DMS153 (cell line): ENCODE measurements around the gene LAMA1.

ENCODE experiments used
- DNase-seq: peaks from one replicate; lab custom pipeline; 2025; lab: John Stamatoyannopoulos, UW

Gene LAMA1

DNA sequence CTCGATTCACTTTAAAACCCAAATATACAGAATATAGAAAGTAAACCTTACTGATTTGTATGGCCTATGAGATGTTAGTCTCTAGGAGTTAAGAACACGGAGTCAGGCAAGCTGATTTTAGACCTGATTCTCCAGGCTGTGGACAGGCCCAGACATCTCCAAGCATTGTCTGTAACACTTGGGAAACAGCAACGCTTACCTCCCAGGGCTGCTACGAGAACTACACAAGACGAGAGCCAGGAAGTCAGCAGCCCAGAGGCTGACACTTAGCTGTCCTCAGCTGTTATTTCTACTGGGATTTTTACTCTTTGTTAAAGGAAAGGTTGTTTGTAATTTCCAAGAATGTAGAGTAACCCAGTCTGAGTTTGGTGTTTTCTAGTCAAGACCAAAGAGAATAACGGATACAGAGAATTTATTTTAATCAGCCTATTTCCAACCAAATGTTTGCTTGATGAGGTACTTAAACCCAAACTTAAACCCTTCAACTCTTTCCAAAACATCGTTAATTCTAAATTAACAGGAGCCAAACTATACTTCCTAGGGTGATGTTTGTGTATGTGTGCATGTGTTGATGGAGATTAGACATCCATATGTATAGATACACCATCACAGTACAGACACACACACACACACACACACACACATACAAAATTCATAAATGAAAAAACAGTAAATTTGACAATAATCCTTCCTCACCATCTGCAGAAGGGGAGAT lies 123.4 kb downstream of the LAMA1 start:
- DNase-seq = no peak

DNA sequence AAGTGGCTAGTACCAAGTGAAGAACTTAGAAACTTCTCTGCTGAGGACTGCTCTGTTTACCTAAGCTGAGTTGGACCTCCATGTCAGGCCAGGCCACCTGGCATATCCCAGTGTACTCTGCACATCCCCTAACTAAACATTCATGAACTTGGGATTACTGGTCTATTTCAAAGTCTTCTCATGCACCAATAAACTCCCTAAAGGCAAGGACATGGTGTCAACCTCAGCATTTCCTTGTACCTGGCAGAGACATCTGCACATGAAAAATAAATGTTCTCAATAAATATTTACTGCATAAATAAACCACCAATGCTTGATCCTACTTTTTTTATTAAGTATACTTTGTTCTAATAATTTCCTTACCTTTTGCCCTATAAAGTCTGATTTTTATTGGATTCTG lies 124.8 kb downstream of the LAMA1 start:
- no peak for DNase-seq

DNA sequence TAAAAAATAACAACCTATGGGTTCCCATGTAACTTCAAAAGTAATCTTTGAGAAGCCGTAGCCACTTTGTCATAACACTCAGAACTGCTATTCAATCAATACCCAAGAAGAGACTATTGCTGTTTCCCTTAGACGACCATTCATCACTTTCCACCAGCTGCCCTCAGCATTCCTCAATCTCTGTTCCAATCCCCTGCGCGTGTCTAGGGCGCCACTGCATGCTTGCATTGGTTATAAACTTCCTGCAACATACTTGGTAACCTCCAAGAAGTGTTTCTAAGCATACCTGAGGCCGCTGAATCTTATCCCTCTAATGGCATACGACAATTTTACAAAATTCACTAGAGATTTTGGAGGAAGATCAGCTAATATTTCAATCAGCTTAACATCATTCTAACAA lies 134.2 kb downstream of the LAMA1 start:
- DNase-seq = no peak

DNA sequence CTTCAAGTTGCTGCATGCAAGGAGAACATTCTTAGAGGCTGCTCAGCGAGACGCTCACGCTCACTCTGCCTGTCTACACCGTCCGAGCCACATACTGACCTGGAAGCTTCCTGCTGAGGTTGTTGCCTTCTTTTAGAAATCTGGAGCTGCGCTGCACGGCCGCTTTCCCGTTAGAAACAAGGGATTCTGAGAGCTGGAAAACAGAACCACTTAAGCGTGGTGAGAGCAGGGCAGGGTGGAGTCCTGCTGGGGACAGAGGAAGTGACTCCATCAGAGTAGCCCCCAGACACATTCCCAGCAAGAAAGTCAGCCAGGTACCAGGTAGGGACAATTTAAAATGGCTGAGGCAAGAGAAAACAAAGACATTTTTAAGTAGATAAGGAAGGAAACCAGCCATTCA lies 135.2 kb downstream of the LAMA1 start:
- DNase-seq = no peak

DNA sequence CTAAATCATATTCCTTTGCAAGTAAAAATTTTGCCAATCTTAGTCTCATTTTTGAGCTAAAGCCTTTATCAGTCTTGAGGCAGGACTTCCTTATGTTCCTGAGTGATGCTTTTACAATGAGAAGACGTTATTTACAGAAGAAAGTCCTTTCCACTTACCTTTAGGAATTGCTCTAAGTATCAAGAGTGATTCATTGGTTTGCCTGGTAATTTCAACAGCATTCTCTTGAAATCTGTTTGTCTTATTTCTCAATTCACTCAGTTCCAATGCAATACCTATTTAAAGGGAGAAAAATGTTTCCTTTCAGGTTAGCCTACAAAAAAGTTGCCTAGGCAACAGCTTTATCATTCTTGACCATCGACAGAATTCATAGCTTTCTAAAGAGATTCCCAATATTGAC lies 137.2 kb downstream of the LAMA1 start:
- DNase-seq = no peak

DNA sequence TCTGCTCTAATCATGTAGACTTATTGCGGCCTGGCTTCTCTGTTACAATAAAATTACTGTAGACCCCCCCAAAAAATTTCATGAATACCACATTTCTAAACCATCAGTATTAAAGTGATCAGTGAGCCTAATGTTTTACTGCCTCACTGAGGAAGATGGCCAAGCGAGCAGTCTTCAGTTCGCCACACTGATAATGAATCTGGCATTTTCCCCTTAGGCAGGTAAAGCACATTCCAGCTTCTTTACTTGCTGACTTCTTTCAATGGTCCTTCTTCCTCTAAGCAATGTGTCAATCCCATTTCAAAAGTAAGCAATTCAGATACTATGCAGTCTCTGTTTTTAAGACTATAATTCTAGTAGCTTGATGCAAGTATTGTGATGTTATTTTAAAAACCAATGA lies 137.6 kb downstream of the LAMA1 start:
- no peak for DNase-seq

DNA sequence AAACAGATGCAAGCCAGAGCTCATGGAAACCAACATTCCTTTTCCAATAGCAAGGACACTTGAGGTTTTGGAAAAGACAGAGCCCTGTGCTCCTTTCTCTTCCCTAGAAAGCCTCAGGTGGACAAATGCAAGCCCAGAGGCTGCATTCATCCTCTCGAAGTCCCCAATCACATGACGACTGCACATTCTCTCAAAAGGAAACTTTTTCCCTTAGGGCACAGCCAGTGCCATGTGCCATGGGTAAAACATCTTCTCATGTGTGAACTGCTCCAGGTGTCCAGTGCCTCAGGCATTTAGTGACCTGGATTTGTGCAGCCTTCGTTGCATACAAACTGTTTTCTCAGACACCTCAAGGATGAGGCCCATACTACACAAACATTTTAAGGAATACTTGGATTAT lies 140.7 kb downstream of the LAMA1 start:
- DNase-seq = no peak

DNA sequence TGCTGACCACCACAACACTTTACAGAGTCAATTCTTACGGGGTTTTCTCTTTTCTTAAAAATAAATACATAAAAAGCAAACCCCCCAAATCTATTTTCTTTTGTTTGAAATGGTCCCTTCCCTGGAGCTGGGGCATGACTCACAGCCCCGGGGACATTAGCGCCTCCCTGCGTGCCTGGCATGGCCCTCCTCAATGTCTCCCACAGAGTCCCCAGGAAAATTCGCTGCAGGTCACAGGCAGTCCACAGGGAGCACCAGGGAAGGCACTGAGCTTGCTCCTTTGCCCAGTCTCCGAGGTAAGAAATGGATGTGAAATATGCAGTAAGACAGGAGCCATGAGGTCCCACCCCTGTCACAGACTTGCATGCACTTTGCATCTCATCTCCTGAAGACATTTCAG lies 142.5 kb downstream of the LAMA1 start:
- DNase-seq = no peak

DNA sequence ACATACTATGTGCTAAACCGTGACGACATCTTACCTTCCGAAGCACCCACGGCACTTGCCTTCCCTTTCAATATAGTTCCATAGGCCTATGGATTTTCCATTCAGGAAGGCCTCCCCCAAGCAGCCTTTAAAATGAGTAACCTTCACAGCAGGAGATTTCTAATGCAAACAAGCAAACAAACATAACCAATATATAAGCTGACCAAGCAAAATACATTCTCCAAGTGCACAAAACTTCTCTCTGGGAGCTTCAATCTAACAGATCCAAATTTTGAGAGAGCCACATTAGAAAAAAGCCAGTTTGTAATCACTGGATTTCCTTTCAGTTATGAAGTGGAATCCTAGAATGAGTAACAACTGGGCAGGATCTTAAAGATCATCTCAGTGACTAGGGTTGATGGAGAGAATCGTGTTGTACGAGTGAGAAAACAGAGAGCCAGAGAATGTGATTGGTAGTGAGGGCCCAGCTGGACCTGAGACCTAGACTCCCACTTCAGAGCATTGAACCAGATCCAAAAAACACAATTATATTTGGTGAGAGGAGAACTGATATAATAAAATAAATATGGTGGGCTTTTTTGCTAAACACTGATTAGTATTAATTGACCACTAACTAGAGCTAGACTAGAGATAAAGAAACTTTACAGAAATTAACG lies 145.6 kb downstream of the LAMA1 start:
- no peak for DNase-seq

DNA sequence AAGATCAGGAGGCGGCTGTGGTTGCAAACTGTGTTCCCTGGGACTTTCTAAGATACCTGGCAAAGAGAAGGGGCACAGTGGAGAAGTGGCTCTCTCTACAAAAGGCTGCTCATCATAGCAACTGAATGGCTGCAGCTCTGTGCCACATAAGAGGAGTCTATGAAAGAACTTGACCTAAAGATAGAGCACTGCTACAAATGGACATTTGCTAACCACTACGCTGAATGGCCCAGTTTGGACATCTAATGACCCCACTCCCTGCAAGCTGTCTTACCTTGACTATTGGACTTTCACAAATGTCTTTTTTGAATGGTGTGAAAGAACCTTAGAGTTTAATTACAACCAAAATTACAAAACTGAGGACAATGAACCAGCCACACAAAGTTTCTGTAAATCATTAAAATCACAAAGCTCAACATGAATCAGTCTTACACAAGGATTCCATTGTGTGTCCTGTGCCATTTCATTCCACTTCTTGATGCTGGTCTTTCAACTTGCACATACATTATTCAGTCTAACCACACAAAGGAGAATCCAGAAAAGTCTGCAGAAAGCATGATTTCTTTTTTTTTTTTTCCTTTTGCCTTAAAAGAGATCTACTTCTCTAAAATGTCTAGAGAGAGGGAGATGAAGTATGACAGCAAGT lies 154.0 kb downstream of the LAMA1 start:
- no peak for DNase-seq

DNA sequence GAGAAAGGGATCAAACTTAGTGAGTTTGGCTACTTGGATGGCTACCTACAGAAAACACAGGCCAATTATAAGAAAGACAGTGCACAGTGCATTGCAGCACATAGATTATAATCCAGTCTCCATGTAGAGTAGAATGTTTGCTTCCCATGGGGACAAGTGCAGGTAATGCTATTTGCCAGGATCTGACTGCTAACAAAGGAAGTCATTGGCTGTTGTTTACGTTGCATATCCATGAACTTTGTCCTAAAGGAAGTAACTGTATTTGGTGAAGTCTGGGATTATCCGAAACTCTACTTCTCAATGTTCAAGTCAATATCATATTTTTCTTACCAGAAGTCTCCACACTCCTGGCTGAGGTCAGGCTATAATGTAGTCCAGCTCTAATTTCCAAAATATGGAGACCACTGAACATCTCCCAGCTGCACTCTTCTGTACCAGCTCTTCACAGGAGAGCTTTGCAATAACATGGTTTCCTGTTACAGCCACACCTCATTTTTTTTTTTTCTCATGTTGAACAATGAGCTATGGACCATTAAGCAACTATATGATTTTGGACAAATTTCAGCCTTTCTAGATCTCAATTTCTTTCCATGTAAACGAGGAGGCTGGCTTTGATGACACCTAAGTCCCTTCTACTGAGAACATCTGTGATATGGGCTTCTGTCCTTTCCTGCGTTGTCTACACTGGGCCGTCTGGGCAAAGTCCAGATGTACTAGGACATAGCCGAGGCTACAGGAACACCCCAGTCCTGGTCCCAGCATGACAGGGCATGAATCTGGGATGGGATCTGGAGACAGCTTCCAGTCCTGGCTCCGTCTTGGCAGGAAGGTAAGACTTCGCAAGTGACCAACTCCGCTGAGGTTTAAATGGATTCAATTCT lies 154.8 kb downstream of the LAMA1 start:
- DNase-seq = no peak

DNA sequence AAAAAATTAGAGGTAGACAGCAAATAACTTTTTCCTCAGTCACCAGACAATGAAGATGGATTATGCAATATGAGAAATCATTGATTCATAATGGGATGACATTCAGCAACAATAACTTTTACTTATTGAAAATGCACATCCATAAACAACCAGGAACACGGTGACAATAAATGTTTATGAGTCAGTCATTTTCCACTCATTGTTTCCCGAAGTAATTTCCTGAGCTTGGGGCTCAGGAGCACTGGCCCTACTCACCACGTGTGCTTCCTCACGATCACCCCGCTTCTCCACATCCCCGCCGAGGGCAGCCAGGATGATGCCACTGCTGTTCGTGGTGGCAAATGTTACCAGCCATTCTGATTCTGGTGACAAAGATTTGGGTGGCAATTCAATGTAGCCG lies 156.3 kb downstream of the LAMA1 start:
- no peak for DNase-seq

DNA sequence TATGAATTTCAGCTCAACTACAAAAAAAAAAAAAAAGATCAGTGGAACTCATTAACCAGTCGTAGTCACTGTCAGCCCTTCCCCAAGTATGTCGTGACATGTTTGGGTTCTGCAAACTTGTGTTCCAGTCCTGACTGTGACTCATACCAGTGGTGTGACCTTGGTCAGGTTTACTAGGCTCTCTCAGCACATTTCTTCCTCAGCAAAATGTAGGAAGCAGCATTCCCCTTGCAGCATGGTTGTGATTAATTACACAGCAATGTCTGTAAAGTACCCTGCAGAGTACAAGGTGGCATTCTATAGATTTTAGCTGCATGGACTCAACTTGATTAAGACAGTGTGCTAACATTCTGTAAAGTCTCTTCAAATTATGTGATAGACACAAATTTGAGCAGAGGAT lies 156.9 kb downstream of the LAMA1 start:
- no peak for DNase-seq

DNA sequence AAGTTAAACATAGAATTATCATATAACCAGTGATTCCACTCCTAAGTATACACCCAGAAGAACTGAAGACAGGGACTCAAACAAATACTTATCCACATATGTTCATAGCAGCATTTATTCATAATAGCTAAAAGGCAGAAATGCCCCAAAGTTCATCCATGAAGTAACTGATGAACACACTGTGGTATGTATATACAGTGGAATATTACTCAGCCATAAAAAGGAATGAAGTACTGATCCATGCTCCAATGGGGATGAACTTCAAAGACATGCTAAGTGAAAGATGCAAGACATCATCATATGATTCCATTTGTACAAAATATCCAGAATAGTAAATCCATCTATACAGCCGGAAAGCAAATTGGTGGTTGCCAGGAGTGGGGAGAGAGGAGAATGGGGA lies 157.5 kb downstream of the LAMA1 start:
- DNase-seq = no peak

DNA sequence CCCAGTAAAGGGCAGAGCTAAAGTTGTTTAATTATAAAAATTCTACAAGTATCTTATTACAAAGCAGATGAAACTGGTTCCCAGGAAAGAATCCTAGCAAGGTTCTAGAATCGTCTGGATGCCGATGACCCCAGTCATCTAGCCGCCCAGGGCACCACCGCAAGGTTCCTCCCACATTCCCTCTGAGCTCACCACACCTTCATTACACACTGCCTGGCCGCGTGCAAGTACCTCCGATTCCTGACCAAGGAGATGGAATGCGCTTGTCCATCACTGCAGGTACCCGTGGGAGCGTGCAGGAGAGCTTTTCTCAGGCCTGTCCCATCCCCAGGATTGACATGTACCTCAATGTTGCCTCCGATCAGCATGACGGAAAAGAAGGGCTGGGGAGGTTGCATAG lies 158.5 kb downstream of the LAMA1 start:
- DNase-seq = no peak

DNA sequence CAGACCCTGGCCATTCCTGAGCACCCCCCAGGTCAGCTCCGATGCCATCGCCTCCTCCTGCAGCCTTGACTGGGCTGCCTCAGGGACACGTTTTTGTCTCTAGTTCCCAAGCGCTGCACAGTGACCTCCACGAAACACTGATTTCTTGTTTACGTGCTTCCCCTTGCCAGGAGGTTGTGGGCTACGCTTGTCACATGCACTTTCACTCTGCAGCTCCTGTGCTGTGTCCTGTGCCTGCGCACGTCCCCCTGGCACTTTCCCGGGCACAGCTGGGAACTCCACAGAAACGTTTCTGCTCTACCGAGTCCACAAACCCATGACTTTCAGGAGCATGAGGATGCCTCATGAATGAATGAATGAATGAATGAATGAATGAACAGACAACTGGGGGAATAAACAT lies 160.6 kb downstream of the LAMA1 start:
- no peak for DNase-seq

DNA sequence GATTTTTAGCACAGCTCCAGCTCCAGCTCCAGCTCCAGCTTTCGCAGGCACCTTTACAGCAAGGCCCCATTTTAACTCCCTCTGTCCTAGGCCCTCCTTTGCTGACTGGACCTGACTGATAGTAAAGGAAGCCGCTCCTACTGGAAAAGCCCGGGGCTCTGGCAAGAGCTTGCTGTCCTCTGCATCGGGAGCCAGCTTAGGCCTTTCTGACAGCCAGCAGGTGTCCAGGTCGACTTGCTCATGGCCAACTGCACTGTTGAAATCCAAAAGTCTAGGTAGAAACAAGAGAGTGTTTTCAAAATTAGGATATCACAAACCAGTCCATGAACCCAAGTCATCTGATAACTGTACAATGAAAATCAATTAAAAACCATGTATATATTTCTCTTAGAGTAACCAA lies 161.1 kb downstream of the LAMA1 start:
- DNase-seq = no peak

DNA sequence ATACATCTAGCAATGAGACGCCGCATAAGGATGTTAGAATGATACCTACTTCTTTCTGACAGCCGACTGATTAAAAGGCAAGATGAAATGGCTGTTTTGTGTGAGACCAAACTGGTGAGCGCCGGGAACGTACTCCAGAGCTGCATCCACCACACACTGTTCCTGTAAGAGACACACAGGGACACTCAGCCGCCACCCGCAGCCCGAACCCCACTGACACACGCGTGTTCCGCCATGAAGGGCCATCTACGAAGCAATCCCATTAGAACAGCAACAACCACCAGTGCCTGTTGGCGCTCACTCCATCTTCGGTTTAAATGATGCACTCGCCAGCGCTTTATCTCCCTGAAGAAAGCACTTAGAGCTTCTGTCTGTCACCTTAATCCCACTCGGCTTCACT lies 162.3 kb downstream of the LAMA1 start:
- no peak for DNase-seq

DNA sequence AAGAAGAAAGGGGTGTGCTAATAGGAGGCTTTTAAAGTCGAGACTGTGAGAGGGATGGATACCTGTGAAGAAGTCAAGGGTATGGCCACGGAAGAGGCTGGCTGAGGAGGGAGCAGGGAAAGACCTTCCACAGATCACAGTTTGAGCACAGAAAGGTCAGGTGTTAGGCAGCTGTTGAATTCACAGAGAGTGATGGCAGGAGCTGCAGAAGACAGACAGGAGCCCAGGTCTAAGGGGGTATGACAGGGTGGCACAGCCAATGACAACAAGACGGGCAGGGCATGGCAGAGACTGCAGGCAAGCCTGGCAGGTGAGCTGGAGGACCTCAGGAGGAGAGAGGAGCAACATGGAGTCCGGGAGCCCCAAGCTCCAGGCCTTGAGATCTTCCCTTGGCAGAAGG lies 163.1 kb downstream of the LAMA1 start:
- DNase-seq = no peak

DNA sequence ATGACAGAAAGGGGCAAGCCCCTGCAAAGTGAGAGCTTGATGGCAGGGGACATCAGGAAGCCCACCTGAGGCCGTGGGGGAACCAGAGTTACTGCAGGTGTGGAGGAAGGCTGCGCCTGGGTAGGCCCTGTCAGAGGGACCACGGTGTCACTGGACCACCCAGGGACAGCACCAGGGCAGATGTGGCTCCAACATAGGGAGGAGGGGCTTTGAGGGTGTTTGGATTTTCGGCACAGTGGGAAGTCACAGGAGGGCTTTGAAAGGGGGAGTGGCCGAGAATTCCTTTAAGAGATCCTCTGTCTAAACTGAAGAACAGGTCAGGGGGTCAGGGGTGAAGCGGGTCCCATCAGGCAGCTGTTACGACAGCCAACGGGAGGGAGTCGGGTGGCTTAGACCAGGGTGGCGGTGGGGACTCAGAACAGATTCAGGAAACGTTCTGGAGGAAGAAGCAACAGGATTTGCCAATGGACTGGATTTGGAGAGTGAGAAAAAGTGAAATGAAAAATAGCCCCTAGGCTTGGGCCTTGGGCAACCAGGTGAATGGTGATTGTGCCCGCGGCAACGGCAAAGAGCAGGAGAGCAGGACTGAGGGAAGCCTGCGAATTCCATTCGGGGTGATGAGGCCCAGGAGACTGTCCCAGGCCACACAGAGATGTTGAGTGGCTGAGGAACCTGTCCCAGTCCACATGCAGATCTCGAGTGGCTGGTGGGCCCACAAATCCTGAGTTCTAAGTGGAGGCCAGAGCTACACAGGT lies 166.1 kb downstream of the LAMA1 start:
- no peak for DNase-seq

DNA sequence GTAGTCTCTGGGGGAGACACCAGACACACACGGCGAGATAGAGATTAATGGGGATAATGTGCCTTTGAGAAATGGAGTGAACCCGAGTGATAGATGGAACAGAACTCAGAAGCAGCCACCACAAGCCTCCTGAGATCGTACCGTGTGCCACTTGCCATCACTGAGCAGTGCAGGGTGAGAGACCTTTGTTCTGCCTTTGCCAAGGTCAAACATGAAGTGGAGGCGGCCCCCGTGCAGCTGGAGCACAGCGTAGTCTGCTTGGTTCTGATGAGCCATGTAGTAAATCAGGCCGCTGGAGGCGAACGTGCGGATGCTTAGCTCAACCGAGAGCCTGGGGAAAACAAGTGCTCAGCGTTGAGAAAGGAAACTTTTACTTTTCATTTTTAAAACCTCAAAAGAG lies 167.0 kb downstream of the LAMA1 start:
- no peak for DNase-seq
